ENCODE data around the gene USP5.

Gene USP5

GRCh38 chr12:6912164-6912935 lies 60.4 kb downstream of the USP5 start:
- H3K9me3 ChIP-seq (ENCODE audit: control insufficient read depth, low read length), result no peaks in the 10 kb centered on the region
- H3K9ac ChIP-seq, result no peak overlapping the region
- no peaks in the 10 kb centered on the region for H3K4me1 ChIP-seq
- no peak overlapping the region for H3K4me3 ChIP-seq (ENCODE audit: low read depth, low read length)
- H3K27me3 ChIP-seq (ENCODE audit: control insufficient read depth, insufficient read depth, low read length), result no peaks in the 10 kb centered on the region
- H3K79me2 ChIP-seq, result no peaks in the 10 kb centered on the region
- TF ChIP-seq, protein P1, sequence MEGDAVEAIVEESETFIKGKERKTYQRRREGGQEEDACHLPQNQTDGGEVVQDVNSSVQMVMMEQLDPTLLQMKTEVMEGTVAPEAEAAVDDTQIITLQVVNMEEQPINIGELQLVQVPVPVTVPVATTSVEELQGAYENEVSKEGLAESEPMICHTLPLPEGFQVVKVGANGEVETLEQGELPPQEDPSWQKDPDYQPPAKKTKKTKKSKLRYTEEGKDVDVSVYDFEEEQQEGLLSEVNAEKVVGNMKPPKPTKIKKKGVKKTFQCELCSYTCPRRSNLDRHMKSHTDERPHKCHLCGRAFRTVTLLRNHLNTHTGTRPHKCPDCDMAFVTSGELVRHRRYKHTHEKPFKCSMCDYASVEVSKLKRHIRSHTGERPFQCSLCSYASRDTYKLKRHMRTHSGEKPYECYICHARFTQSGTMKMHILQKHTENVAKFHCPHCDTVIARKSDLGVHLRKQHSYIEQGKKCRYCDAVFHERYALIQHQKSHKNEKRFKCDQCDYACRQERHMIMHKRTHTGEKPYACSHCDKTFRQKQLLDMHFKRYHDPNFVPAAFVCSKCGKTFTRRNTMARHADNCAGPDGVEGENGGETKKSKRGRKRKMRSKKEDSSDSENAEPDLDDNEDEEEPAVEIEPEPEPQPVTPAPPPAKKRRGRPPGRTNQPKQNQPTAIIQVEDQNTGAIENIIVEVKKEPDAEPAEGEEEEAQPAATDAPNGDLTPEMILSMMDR (IDR thresholded peaks at IDR 0.05), result no peak
- no peak overlapping the region for H2AFZ ChIP-seq
- H3K27ac ChIP-seq, result no peak overlapping the region
- no peaks in the 10 kb centered on the region for H3K36me3 ChIP-seq (ENCODE audit: control insufficient read depth, insufficient read depth, low read length)
- H3K4me2 ChIP-seq (ENCODE audit: low read length), result no peak overlapping the region

GRCh38 chr12:6914246-6914946 lies 62.4 kb downstream of the USP5 start, which contains the start of gene ENO2:
Gene ENO2, plus strand, starts transcription at chr12:6914580. Its CDS starts 1,253 bp downstream, at chr12:6915833.
- no peaks in the 10 kb centered on the region for H3K9me3 ChIP-seq (ENCODE audit: control insufficient read depth, low read length)
- TF ChIP-seq, protein P1 (IDR thresholded peaks at IDR 0.05), result no peak
- H3K36me3 ChIP-seq (ENCODE audit: control insufficient read depth, insufficient read depth, low read length), result no peaks in the 10 kb centered on the region
- H2AFZ ChIP-seq, result peak within 1 kb of the TSS; percentile 85
- H3K9ac ChIP-seq, result peak within 1 kb of the TSS; percentile 20
- no peaks in the 10 kb centered on the region for H3K27me3 ChIP-seq (ENCODE audit: control insufficient read depth, insufficient read depth, low read length)
- peak within 1 kb of the TSS; percentile 64 for H3K4me3 ChIP-seq (ENCODE audit: low read depth, low read length)
- H3K4me1 ChIP-seq, result no peaks in the 10 kb centered on the region
- H3K27ac ChIP-seq, result peak within 1 kb of the TSS; percentile 44
- H3K4me2 ChIP-seq (ENCODE audit: low read length), result peak within 1 kb of the TSS; percentile 87
- no peaks in the 10 kb centered on the region for H3K79me2 ChIP-seq

DNA sequence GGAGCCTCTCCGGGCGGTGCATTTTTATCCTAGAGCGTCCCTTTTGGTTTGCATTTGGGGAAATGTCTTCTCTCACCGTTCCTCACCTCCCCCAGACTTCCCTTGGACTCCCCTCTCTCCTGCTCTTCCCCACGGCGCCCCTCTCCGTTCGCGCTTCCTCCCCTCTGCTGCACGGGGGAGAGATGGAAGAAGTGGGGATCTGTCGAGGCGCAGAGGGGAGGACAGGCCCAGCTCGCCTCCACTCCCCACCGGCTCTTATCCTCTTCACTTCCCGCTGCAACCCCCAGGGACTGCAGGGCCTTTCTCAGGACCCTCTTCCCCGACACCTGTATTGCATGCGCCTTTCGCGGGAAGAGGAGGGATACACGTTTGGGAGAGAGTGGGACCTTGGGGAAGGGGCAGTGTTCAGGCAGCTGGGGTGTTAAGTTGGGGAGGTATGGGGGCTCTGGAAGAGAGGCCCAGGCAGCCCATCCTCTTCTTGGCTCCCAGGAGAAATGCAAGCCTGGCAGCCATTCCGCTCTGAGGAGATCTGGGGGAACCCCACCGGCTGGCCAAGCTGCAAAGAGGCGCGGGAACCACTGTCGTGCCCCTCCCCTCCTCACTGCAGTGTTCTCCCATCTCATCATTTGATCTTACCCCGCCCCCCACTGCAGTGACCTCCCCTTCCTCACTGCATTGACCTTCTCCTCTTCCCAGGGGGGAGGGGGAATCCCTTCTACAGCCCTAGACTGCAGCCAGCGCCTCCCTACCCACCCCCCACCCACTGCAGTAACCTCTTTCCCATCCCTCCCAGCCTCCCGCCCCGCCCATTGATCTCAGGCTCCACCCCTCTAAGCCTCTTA lies 63.2 kb downstream of the USP5 start:
- peak overlapping the region; percentile 85 for H2AFZ ChIP-seq
- peak overlapping the region; percentile 44 for H3K27ac ChIP-seq
- H3K4me1 ChIP-seq, result no peaks in the 10 kb centered on the region
- H3K9me3 ChIP-seq (ENCODE audit: control insufficient read depth, low read length), result no peaks in the 10 kb centered on the region
- peak overlapping the region; percentile 87 for H3K4me2 ChIP-seq (ENCODE audit: low read length)
- H3K27me3 ChIP-seq (ENCODE audit: control insufficient read depth, insufficient read depth, low read length), result no peaks in the 10 kb centered on the region
- TF ChIP-seq, protein P1 (IDR thresholded peaks at IDR 0.05), result no peak
- H3K79me2 ChIP-seq, result no peaks in the 10 kb centered on the region
- peak overlapping the region; percentile 64 for H3K4me3 ChIP-seq (ENCODE audit: low read depth, low read length)
- no peaks in the 10 kb centered on the region for H3K36me3 ChIP-seq (ENCODE audit: control insufficient read depth, insufficient read depth, low read length)
- H3K9ac ChIP-seq, result no peak overlapping the region

GRCh38 chr12:6915789-6916285 lies 63.9 kb downstream of the USP5 start:
- no peaks in the 10 kb centered on the region for H3K27me3 ChIP-seq (ENCODE audit: control insufficient read depth, insufficient read depth, low read length)
- no peaks in the 10 kb centered on the region for H3K4me1 ChIP-seq
- H3K27ac ChIP-seq, result no peak overlapping the region
- TF ChIP-seq, protein P1 (IDR thresholded peaks at IDR 0.05), result no peak
- H3K79me2 ChIP-seq, result no peaks in the 10 kb centered on the region
- H3K9me3 ChIP-seq (ENCODE audit: control insufficient read depth, low read length), result no peaks in the 10 kb centered on the region
- no peak overlapping the region for H3K4me2 ChIP-seq (ENCODE audit: low read length)
- H2AFZ ChIP-seq, result peak overlapping the region; percentile 85
- H3K9ac ChIP-seq, result no peak overlapping the region
- H3K36me3 ChIP-seq (ENCODE audit: control insufficient read depth, insufficient read depth, low read length), result no peaks in the 10 kb centered on the region
- H3K4me3 ChIP-seq (ENCODE audit: low read depth, low read length), result no peak overlapping the region

All from parathyroid adenoma (tissue), 2 donors.